C4-2B (cell line): ENCODE measurements around the gene EXOC6B.

ENCODE experiments used
- CTCF ChIP-seq: fragments of 450-650 bp; conservative IDR thresholded peaks from 2 replicates; pipeline ENCODE4 v1.5.1; 2017; ENCODE audit warnings: mild to moderate bottlenecking
- ZFX ChIP-seq: fragments of 450-650 bp; IDR thresholded peaks from 2 replicates; pipeline ENCODE4 v1.6.1; 2017

GRCh38 chr2:72153026-72153791 is 672.6 kb downstream of the EXOC6B start:
- no peak for TF ChIP-seq CTCF
- TF ChIP-seq ZFX, result no peak
